Common myeloid progenitor, CD34-positive (primary cell): ENCODE data around the gene SUFU.

Experiments used
- CTCF ChIA-PET: fragments of 350-600 bp; sonication (Branson Sonifier 250); formaldehyde crosslinking; loops from one replicate; lab custom pipeline; 2021; ENCODE audit warnings: antibody characterized with exemption; lab: Charles Lee
- POLR2A ChIA-PET: fragments of 350-600 bp; sonication (Branson Sonifier 250); formaldehyde crosslinking; loops from one replicate; lab custom pipeline; 2021; ENCODE audit warnings: antibody characterized with exemption; lab: Charles Lee
- DNase-seq, 3 donors: peaks; one replicate each; pipeline versions ENCODE4 v3.0.0 to v3.0.0-alpha.2; 2013
- H3K27ac ChIP-seq, 2 experiments: 1 replicate in 1 of 2; 2 replicates in 1 of 2; pipeline ENCODE4 v1.7.0; 2013; ENCODE audit warnings: inconsistent platforms in 2 of 2, low read length in 2 of 2, mild to moderate bottlenecking in 2 of 2, low read depth in 1 of 2, moderate library complexity in 1 of 2; ENCODE audit not compliant: severe bottlenecking in 2 of 2, insufficient read depth in 1 of 2, poor library complexity in 1 of 2
- H3K27me3 ChIP-seq, 5 experiments: replicated peaks in 2 of 5; 1 replicate in 3 of 5; 2 replicates in 2 of 5; pipeline versions ENCODE4 v1.6.1 to v1.7.0; 2013; ENCODE audit warnings: low read length in 4 of 5, mild to moderate bottlenecking in 2 of 5, moderate library complexity in 2 of 5, inconsistent platforms in 1 of 5; ENCODE audit not compliant: insufficient read depth in 5 of 5, control insufficient read depth in 4 of 5
- H3K36me3 ChIP-seq, 4 experiments: 1 replicate in 2 of 4; 2 replicates in 2 of 4; pipeline versions ENCODE4 v1.6.1 to v1.7.0; 2013; ENCODE audit warnings: low read length in 3 of 4, control low read depth in 1 of 4, mild to moderate bottlenecking in 1 of 4; ENCODE audit not compliant: control insufficient read depth in 4 of 4, insufficient read depth in 4 of 4
- H3K4me1 ChIP-seq, 4 experiments: 1 replicate in 3 of 4; 2 replicates in 1 of 4; pipeline versions ENCODE4 v1.6.1 to v1.7.1; 2013; ENCODE audit warnings: low read length in 3 of 4, mild to moderate bottlenecking in 3 of 4, control low read depth in 1 of 4, inconsistent platforms in 1 of 4, moderate library complexity in 1 of 4; ENCODE audit not compliant: control insufficient read depth in 4 of 4, insufficient read depth in 4 of 4; ENCODE audit errors: control extremely low read depth in 1 of 4
- H3K4me3 ChIP-seq, 7 experiments: 1 replicate in 4 of 7; 2 replicates in 3 of 7; pipeline versions ENCODE4 v1.5.1 to v1.7.0; 2013; ENCODE audit warnings: mild to moderate bottlenecking in 7 of 7, low read length in 6 of 7, moderate library complexity in 6 of 7, inconsistent platforms in 2 of 7, low read depth in 2 of 7, control low read depth in 1 of 7; ENCODE audit not compliant: insufficient read depth in 4 of 7, control insufficient read depth in 1 of 7; ENCODE audit errors: extremely low read depth in 1 of 7
- H3K9me3 ChIP-seq, 5 experiments: 1 replicate in 4 of 5; 2 replicates in 1 of 5; pipeline versions ENCODE4 v1.6.1 to v1.7.1; 2013; ENCODE audit warnings: low read length in 4 of 5, mild to moderate bottlenecking in 2 of 5, inconsistent platforms in 1 of 5, low read depth in 1 of 5, moderate library complexity in 1 of 5; ENCODE audit not compliant: control insufficient read depth in 4 of 5, insufficient read depth in 2 of 5; ENCODE audit errors: control extremely low read depth in 1 of 5
- WGBS: methylation state at CpG from one replicate; pipeline ENCODE4 v1.1.5; 2013; ENCODE audit not compliant: insufficient coverage; 5-methylcytosine and 5-hydroxymethylcytosine counted together

The SUFU gene

GRCh38 chr10:102535481-102536147 is 31.8 kb downstream of the SUFU start:
- Histone ChIP-seq H3K4me3 (no peak overlapping the region), H3K4me1 (peaks cover 0 to 5% (median 0%) of the 10 kb centered on the region in 4 experiments), H3K27ac (no peak overlapping the region), H3K36me3 (peaks cover 3 to 8% (median 4%) of the 10 kb centered on the region in 4 experiments), H3K9me3 (no peaks in the 10 kb centered on the region), H3K27me3 (no peaks in the 10 kb centered on the region)
- ChIA-PET CTCF (no interaction called here), POLR2A (no interaction called here)
- WGBS, result 93% methylated on average over 4 of the region's 7 CpGs
- no peak for DNase-seq

GRCh38 chr10:102537367-102537766 is 33.6 kb downstream of the SUFU start:
- CTCF ChIA-PET, result no interaction called here
- Histone ChIP-seq H3K9me3 (no peaks in the 10 kb centered on the region), H3K36me3 (peaks cover under 1 to 8% (median 4%) of the 10 kb centered on the region in 4 experiments), H3K4me1 (peaks cover 0 to 5% (median 0%) of the 10 kb centered on the region in 4 experiments), H3K27ac (no peak overlapping the region), H3K4me3 (no peak overlapping the region), H3K27me3 (no peaks in the 10 kb centered on the region)
- DNase-seq, result no peak
- POLR2A ChIA-PET, result no interaction called here

GRCh38 chr10:102537948-102538347 is 34.2 kb downstream of the SUFU start:
- WGBS, result no CpG with 5 or more reads among the region's 2 CpGs
- no peaks in the 10 kb centered on the region for H3K27me3 ChIP-seq
- DNase-seq, result no peak
- CTCF ChIA-PET, result no interaction called here
- H3K4me1 ChIP-seq, result peaks cover 0 to 5% (median 0%) of the 10 kb centered on the region in 4 experiments
- H3K4me3 ChIP-seq, result no peak overlapping the region
- no peaks in the 10 kb centered on the region for H3K9me3 ChIP-seq
- POLR2A ChIA-PET, result no interaction called here
- no peak overlapping the region for H3K27ac ChIP-seq
- peaks cover 0 to 8% (median 4%) of the 10 kb centered on the region in 4 experiments for H3K36me3 ChIP-seq

GRCh38 chr10:102538811-102539210 is 35.0 kb downstream of the SUFU start:
- H3K4me3 ChIP-seq, result no peak overlapping the region
- peaks cover 0 to 5% (median 4%) of the 10 kb centered on the region in 4 experiments for H3K36me3 ChIP-seq
- WGBS, result 100% methylated on average over 2 of the region's 2 CpGs
- H3K4me1 ChIP-seq, result peaks cover 0 to 5% (median 0%) of the 10 kb centered on the region in 4 experiments
- ChIA-PET POLR2A (no interaction called here), CTCF (interaction anchor here (0.7 kb wide), 1 partner anchor 34 kb away, joined by 4 read pairs; the partner anchor contains the start of gene SUFU)
- no peak for DNase-seq
- no peak overlapping the region for H3K27ac ChIP-seq
- H3K9me3 ChIP-seq, result no peaks in the 10 kb centered on the region
- no peaks in the 10 kb centered on the region for H3K27me3 ChIP-seq

GRCh38 chr10:102540023-102540422 is 36.3 kb downstream of the SUFU start:
- Histone ChIP-seq H3K4me3 (no peak overlapping the region), H3K36me3 (peaks cover 0 to 5% (median 1%) of the 10 kb centered on the region in 4 experiments), H3K4me1 (no peaks in the 10 kb centered on the region), H3K27me3 (no peaks in the 10 kb centered on the region), H3K9me3 (no peaks in the 10 kb centered on the region), H3K27ac (no peak overlapping the region)
- WGBS, result no CpG with 5 or more reads among the region's 1 CpG
- ChIA-PET CTCF (interaction anchor here (1.4 to 1.7 kb wide), 2 partner anchors 10 to 44 kb away, joined by 3 read pairs; no protein-coding TSS in a partner anchor), POLR2A (no interaction called here)
- peak; percentile 9 to 34 (median 18) for DNase-seq

- Histone ChIP-seq H3K4me1 (peaks cover 0 to 19% (median 16%) of the 10 kb centered on the region in 4 experiments), H3K27ac (no peak overlapping the region), H3K9me3 (no peaks in the 10 kb centered on the region), H3K4me3 (no peak overlapping the region), H3K36me3 (no peaks in the 10 kb centered on the region), H3K27me3 (no peaks in the 10 kb centered on the region)
- POLR2A ChIA-PET, result no interaction called here
- no peak for DNase-seq
- CTCF ChIA-PET, result interaction anchor here (0.8 kb wide), 1 partner anchor 26 kb away, joined by 3 read pairs; no protein-coding TSS in a partner anchor
- WGBS, result 97% methylated on average over 4 of the region's 8 CpGs
Measured at GRCh38 chr10:102542800-102543418, 39.1 kb downstream of the SUFU start.
